ENCODE data around the gene DSC2. TPM values are rescaled to one million over a fixed set of nuclear protein-coding genes. Genes with fewer than 3 reads are reported as not detected.

Gene DSC2
- total RNA-seq, 2 experiments from 2014 or later, result not detected

DNA sequence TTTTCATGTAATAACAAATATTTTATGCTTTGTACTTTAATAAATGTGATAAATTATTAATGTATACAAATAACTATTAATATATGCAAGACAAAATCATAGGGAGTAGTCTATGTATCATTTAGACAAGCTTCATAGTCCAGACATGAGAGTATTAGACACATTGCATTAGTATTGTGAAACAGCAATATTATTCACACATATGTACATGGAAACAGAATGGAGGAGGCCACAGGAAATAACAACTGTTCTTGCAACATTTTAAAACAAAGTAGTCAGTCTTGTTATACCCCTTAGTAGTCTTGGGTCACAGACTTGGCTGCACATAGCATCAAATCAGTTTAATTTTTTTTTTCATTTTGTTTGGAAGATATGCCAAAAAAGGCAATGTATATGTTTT is 44.6 kb upstream of the DSC2 start:
- no peaks in the 10 kb centered on the region for H4K20me1 ChIP-seq (ENCODE audit: insufficient read depth, low read length)
- no peak for DNase-seq (ENCODE audit: low spot score)
- BruUV-seq (replicated peaks), result no TSS peak
- no peak overlapping the region for H2AFZ ChIP-seq (ENCODE audit: low read length)
- H3K27ac ChIP-seq (ENCODE audit: low read depth, low read length, poor library complexity, severe bottlenecking), result no peak overlapping the region
- no peak overlapping the region for H3K4me3 ChIP-seq (ENCODE audit: low read depth, low read length, poor library complexity, severe bottlenecking)
- H3K9me3 ChIP-seq (ENCODE audit: low read length), result no peaks in the 10 kb centered on the region
- no peaks in the 10 kb centered on the region for H3K36me3 ChIP-seq (ENCODE audit: insufficient read depth, low read length)
- POLR2A ChIA-PET, result no interaction called here
- H3K79me2 ChIP-seq (ENCODE audit: insufficient read depth, low read depth, low read length), result no peaks in the 10 kb centered on the region
- no peak overlapping the region for H3K4me2 ChIP-seq (ENCODE audit: low read length)
- TF ChIP-seq, protein P1, sequence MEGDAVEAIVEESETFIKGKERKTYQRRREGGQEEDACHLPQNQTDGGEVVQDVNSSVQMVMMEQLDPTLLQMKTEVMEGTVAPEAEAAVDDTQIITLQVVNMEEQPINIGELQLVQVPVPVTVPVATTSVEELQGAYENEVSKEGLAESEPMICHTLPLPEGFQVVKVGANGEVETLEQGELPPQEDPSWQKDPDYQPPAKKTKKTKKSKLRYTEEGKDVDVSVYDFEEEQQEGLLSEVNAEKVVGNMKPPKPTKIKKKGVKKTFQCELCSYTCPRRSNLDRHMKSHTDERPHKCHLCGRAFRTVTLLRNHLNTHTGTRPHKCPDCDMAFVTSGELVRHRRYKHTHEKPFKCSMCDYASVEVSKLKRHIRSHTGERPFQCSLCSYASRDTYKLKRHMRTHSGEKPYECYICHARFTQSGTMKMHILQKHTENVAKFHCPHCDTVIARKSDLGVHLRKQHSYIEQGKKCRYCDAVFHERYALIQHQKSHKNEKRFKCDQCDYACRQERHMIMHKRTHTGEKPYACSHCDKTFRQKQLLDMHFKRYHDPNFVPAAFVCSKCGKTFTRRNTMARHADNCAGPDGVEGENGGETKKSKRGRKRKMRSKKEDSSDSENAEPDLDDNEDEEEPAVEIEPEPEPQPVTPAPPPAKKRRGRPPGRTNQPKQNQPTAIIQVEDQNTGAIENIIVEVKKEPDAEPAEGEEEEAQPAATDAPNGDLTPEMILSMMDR (conservative IDR thresholded peaks at IDR 0.05; ENCODE audit: low read length), result no peak
- TF ChIP-seq EZH2phosphoT487 (IDR thresholded peaks at IDR 0.05; ENCODE audit: borderline replicate concordance, low read depth, low read length), result no peak
- H3K9me2 ChIP-seq (ENCODE audit: insufficient read depth, low read length), result no peaks in the 10 kb centered on the region
- intact Hi-C loops (cut with micrococcal nuclease; ENCODE audit: unreplicated experiment), result no loop called here
- no peaks in the 10 kb centered on the region for H3K4me1 ChIP-seq (ENCODE audit: insufficient read depth, low read length, poor library complexity, severe bottlenecking)
- CTCF ChIA-PET (ENCODE audit: unreplicated experiment), result no interaction called here

DNA sequence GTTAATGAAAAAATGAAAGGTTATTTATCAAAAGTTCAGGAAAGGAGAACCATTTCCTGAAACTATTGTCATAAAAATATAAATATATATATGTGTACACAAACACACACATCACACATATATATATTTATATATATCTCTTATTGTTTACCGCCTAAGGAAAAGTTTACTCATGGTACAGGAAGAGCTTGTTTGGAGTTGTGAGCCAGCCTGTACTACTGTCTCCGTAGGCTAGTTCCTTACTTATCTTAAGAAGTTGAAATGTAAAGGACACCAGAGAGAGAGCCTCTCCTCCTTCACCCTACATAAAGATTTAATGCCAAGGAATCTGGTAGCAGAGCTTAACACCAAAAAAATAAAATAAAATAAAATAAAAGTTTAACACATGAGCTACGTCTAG is 40.8 kb upstream of the DSC2 start:
- no peak for TF ChIP-seq EZH2phosphoT487 (IDR thresholded peaks at IDR 0.05; ENCODE audit: borderline replicate concordance, low read depth, low read length)
- TF ChIP-seq, protein P1 (conservative IDR thresholded peaks at IDR 0.05; ENCODE audit: low read length), result no peak
- Histone ChIP-seq H3K79me2 (ENCODE audit: insufficient read depth, low read depth, low read length) (no peaks in the 10 kb centered on the region), H3K36me3 (ENCODE audit: insufficient read depth, low read length) (no peaks in the 10 kb centered on the region), H3K4me3 (ENCODE audit: low read depth, low read length, poor library complexity, severe bottlenecking) (no peak overlapping the region), H3K9me3 (ENCODE audit: low read length) (no peaks in the 10 kb centered on the region), H3K27ac (ENCODE audit: low read depth, low read length, poor library complexity, severe bottlenecking) (no peak overlapping the region), H3K4me2 (ENCODE audit: low read length) (no peak overlapping the region), H3K9me2 (ENCODE audit: insufficient read depth, low read length) (no peaks in the 10 kb centered on the region), H4K20me1 (ENCODE audit: insufficient read depth, low read length) (no peaks in the 10 kb centered on the region), H2AFZ (ENCODE audit: low read length) (no peak overlapping the region), H3K4me1 (ENCODE audit: insufficient read depth, low read length, poor library complexity, severe bottlenecking) (no peaks in the 10 kb centered on the region)
- POLR2A ChIA-PET, result no interaction called here
- intact Hi-C loops (cut with micrococcal nuclease; ENCODE audit: unreplicated experiment), result no loop called here
- CTCF ChIA-PET (ENCODE audit: unreplicated experiment), result no interaction called here
- no peak for DNase-seq (ENCODE audit: low spot score)
- BruUV-seq (replicated peaks), result no TSS peak

- POLR2A ChIA-PET, result interaction anchor here (0.6 kb wide), 1 partner anchor 9 kb away, joined by 3 read pairs; no protein-coding TSS in a partner anchor
- intact Hi-C loops (cut with micrococcal nuclease; ENCODE audit: unreplicated experiment), result no loop called here
- no peak overlapping the region for H2AFZ ChIP-seq (ENCODE audit: low read length)
Measured at GRCh38 chr18:31138709-31139108, 36.5 kb upstream of the DSC2 start.

More at GRCh38 chr18:31138709-31139108, 36.5 kb upstream of the DSC2 start:
- H3K4me1 ChIP-seq (ENCODE audit: insufficient read depth, low read length, poor library complexity, severe bottlenecking), result no peaks in the 10 kb centered on the region
- no peaks in the 10 kb centered on the region for H3K79me2 ChIP-seq (ENCODE audit: insufficient read depth, low read depth, low read length)
- H3K27ac ChIP-seq (ENCODE audit: low read depth, low read length, poor library complexity, severe bottlenecking), result no peak overlapping the region
- no peaks in the 10 kb centered on the region for H3K9me2 ChIP-seq (ENCODE audit: insufficient read depth, low read length)
- H3K9me3 ChIP-seq (ENCODE audit: low read length), result no peaks in the 10 kb centered on the region
- no peaks in the 10 kb centered on the region for H4K20me1 ChIP-seq (ENCODE audit: insufficient read depth, low read length)
- DNase-seq (ENCODE audit: low spot score), result no peak
- H3K4me2 ChIP-seq (ENCODE audit: low read length), result no peak overlapping the region
- no TSS peak for BruUV-seq (replicated peaks)
- CTCF ChIA-PET (ENCODE audit: unreplicated experiment), result no interaction called here
- TF ChIP-seq EZH2phosphoT487 (IDR thresholded peaks at IDR 0.05; ENCODE audit: borderline replicate concordance, low read depth, low read length), result no peak
- TF ChIP-seq, protein P1 (conservative IDR thresholded peaks at IDR 0.05; ENCODE audit: low read length), result no peak
- H3K4me3 ChIP-seq (ENCODE audit: low read depth, low read length, poor library complexity, severe bottlenecking), result no peak overlapping the region
- no peaks in the 10 kb centered on the region for H3K36me3 ChIP-seq (ENCODE audit: insufficient read depth, low read length)

Measured in OCI-LY7 (cell line).